Uterus (tissue), 4 donors: Measurements from ENCODE around the gene FAM83F. TPM values are rescaled to one million over a fixed set of nuclear protein-coding genes. Genes with fewer than 3 reads are reported as not detected.
A peak's percentile ranks its signal among the peaks of the same experiment; 100 is the strongest.

Experiments
- DNase-seq, 2 donors: peaks; one replicate each; pipeline ENCODE4 v3.0.0-alpha.2; 2019 to 2020
- H3K27ac ChIP-seq, 2 donors: fragments of 200-600 bp; sonication (generic); 1 replicate in 1 of 2; 2 replicates in 1 of 2; pipeline ENCODE4 v1.5.1; 2016 to 2018
- H3K27me3 ChIP-seq, 2 donors: fragments of 200-600 bp; sonication (generic); one replicate each; pipeline ENCODE4 v1.5.1; 2018 to 2019; ENCODE audit warnings: control low read depth in 1 of 2
- H3K36me3 ChIP-seq, 2 donors: fragments of 200-600 bp; sonication (generic); one replicate each; pipeline ENCODE4 v1.5.1; 2019; ENCODE audit warnings: control low read depth in 1 of 2
- H3K4me1 ChIP-seq, 2 donors: fragments of 200-600 bp; sonication (generic); one replicate each; pipeline ENCODE4 v1.5.1; 2018 to 2019; ENCODE audit warnings: control low read depth in 1 of 2
- H3K4me3 ChIP-seq, 2 donors: fragments of 200-600 bp; sonication (generic); 1 replicate in 1 of 2; 2 replicates in 1 of 2; pipeline ENCODE4 v1.5.1; 2018 to 2019; ENCODE audit warnings: mild to moderate bottlenecking in 1 of 2
- H3K9me3 ChIP-seq, 2 donors: fragments of 200-600 bp; sonication (generic); one replicate each; pipeline ENCODE4 v1.5.1; 2019; ENCODE audit warnings: control low read depth in 1 of 2
- POLR2A ChIP-seq, 2 donors: fragments of 450-650 bp; IDR thresholded peaks; one replicate each; pipeline ENCODE4 v1.6.1; 2016; ENCODE audit warnings: antibody characterized with exemption in 2 of 2, mild to moderate bottlenecking in 1 of 2, moderate library complexity in 1 of 2
- intact Hi-C: fragments of 100-400 bp; cut with DNase I; formaldehyde crosslinking; loops from one replicate; pipeline ENCODE4 v1.15.1; 2023; ENCODE audit warnings: low total_unique reads
- total RNA-seq, 4 donors: library from RNA; depleted of rRNA in 3 of 4; stranded (reverse); fragments of >200 nt in 3 of 4; gene quantifications; one replicate each; pipeline versions ENCODE4 v1.1.0 to v1.2.4, GENCODE V29; 2014 to 2023
- TF ChIP-seq, protein P1 (sequence below), 4 experiments: fragments of 200-600 bp in 2 of 4; fragments of 450-650 bp in 2 of 4; sonication (generic) in 2 of 4; IDR thresholded peaks; one replicate each; pipeline ENCODE4 v1.5.1; 2016 to 2019; ENCODE audit warnings: antibody characterized with exemption in 4 of 4, mild to moderate bottlenecking in 2 of 4, moderate library complexity in 1 of 4
- donor health status: DM: yes; HTN: yes; CAD: no.

The FAM83F gene
- total RNA-seq, 4 donors from 2014 or later = under 0.01 to 2.6 (median 0.11) TPM

DNA sequence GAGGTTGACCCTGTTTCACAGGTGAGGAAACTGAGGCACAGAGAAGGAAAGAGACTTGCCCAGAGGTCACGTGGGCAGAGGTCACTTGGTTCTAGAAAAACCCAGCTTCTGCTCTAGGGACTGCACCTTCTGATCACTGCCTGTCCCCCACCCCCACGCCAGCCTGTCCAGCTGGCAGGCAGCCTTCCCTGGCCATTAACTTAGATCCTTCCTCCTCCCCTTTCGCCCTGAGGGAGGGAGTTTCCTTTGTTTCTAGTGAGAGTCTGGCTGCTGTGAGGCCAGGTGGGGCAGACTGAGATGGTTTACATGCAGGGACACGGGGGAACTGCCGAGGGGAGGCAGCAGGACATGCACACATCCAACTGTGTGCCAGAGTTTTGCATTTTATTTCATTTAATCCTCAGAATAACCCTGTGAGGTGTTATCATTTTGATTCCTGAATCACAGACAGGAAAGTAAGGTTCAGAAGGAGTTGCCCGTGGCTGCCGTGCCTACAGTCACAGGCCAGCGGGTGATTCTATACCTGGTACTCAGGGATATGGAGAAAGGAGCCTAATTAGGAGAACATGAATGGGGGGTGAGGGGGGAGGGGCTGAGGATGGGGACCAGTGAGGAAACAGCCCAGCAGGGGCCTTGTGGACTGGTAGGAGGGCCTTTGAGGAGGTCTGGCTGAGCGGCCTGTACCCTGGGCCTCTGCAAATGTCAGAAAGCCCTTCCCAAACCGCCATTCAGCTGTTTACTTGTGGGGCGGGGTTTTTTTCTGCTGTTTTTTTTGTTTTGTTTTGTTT lies 3.4 kb downstream of the FAM83F start:
- Histone ChIP-seq H3K27ac (no peak overlapping the region), H3K27me3 (peaks cover 8 to 10% of the 10 kb centered on the region in 2 donors), H3K4me1 (no peaks in the 10 kb centered on the region), H3K4me3 (no peak overlapping the region), H3K9me3 (no peaks in the 10 kb centered on the region), H3K36me3 (no peaks in the 10 kb centered on the region)
- TF ChIP-seq POLR2A (IDR thresholded peaks at IDR 0.05) = no peak
- TF ChIP-seq, protein P1, sequence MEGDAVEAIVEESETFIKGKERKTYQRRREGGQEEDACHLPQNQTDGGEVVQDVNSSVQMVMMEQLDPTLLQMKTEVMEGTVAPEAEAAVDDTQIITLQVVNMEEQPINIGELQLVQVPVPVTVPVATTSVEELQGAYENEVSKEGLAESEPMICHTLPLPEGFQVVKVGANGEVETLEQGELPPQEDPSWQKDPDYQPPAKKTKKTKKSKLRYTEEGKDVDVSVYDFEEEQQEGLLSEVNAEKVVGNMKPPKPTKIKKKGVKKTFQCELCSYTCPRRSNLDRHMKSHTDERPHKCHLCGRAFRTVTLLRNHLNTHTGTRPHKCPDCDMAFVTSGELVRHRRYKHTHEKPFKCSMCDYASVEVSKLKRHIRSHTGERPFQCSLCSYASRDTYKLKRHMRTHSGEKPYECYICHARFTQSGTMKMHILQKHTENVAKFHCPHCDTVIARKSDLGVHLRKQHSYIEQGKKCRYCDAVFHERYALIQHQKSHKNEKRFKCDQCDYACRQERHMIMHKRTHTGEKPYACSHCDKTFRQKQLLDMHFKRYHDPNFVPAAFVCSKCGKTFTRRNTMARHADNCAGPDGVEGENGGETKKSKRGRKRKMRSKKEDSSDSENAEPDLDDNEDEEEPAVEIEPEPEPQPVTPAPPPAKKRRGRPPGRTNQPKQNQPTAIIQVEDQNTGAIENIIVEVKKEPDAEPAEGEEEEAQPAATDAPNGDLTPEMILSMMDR (IDR thresholded peaks at IDR 0.05) = no peak
- intact Hi-C loops = no loop called here
- peak in 1 of 2 donors; percentile 21 for DNase-seq

DNA sequence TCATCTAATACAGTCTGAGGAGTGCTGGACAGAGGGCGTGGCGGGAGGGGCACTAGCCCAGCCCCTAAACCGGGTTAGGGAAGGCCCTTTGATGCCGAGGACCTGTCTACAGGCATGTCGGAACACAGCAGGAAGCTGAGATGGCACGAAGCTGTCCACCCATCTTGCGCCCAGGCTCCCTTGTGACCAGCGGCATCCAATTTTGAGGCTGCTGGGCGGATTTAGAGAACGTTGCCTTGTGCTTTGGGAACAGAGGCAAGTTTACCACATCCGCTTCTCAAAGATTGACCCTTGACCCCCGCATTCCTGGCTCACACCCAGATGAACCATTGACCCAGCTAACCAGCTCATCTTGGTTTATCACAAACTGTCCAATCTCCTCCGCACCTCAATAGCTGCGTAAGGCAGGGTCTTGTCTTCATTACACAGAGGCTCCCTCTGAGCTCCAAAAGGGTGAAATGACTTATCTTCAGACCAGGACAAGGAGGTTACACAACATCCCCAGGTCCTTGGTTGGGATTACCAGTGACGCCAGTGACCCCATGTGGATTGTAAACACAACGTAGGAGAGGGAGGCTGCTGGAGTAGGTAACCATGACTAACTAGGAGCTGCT lies 4.5 kb downstream of the FAM83F start:
- no peaks in the 10 kb centered on the region for H3K9me3 ChIP-seq
- H3K4me3 ChIP-seq = no peak overlapping the region
- H3K27me3 ChIP-seq = peaks cover 2 to 8% of the 10 kb centered on the region in 2 donors
- H3K36me3 ChIP-seq = no peaks in the 10 kb centered on the region
- H3K27ac ChIP-seq = no peak overlapping the region
- H3K4me1 ChIP-seq = no peaks in the 10 kb centered on the region
- no peak for DNase-seq
- intact Hi-C loops = no loop called here
- TF ChIP-seq, protein P1 (IDR thresholded peaks at IDR 0.05) = no peak
- TF ChIP-seq POLR2A (IDR thresholded peaks at IDR 0.05) = no peak

DNA sequence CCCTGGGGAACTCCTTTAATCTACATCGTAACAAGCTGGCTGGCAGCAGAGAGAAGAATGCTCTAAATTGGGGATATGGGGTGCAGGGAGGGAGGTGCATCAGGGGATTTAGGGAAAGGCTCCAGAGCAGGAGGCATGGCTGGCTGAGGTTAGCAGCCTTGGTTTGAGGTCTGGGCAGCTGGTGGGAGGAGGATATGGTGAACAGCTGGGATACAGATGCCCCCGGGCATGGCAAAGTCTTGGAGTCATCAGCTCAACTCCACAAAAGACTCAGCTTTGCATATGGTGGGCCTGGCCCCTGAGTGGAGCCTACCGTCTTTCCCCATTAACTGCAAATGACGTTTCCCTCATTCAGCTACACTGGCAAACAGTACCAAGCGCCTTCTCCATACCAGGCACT lies 5.4 kb downstream of the FAM83F start:
- intact Hi-C loops = no loop called here
- Histone ChIP-seq H3K4me3 (no peak overlapping the region), H3K4me1 (no peaks in the 10 kb centered on the region), H3K27ac (no peak overlapping the region), H3K27me3 (peaks cover 0 to 6% of the 10 kb centered on the region in 2 donors), H3K9me3 (no peaks in the 10 kb centered on the region), H3K36me3 (no peaks in the 10 kb centered on the region)
- no peak for DNase-seq
- TF ChIP-seq, protein P1 (IDR thresholded peaks at IDR 0.05) = no peak
- no peak for TF ChIP-seq POLR2A (IDR thresholded peaks at IDR 0.05)

DNA sequence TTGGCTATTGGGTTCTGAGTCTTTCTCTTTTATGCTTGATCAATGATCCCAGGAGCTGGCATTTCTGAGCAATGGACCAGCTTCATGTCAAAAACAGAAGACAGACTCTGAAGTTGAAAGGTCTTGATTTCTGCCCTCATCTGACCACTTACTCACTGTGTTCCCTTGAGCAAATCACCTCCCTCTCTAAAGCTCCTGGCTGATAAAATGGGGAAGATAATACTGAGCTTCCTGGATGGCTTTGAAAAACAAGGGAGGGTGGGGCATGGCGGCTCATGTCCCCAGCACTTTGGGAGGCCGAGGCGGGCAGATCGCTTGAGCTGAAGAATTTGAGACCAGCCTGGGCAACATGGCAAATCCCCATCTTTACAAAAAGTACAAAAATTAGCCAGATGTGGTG lies 6.4 kb downstream of the FAM83F start:
- TF ChIP-seq, protein P1 (IDR thresholded peaks at IDR 0.05) = no peak
- TF ChIP-seq POLR2A (IDR thresholded peaks at IDR 0.05) = no peak
- H3K36me3 ChIP-seq = no peaks in the 10 kb centered on the region
- no peaks in the 10 kb centered on the region for H3K9me3 ChIP-seq
- no peak overlapping the region for H3K27ac ChIP-seq
- H3K27me3 ChIP-seq = no peaks in the 10 kb centered on the region
- H3K4me1 ChIP-seq = no peaks in the 10 kb centered on the region
- DNase-seq = no peak
- H3K4me3 ChIP-seq = no peak overlapping the region
- intact Hi-C loops = no loop called here
